HepG2 (cell line): ENCODE measurements around the gene SLC26A9. TPM values are rescaled to one million over a fixed set of nuclear protein-coding genes. Genes with fewer than 3 reads are reported as not detected.

Experiments
- DPF2 ChIP-seq: sonication (generic); formaldehyde crosslinking; IDR thresholded peaks from 2 replicates; pipeline ENCODE4 v1.4.0; 2020; ENCODE audit warnings: mild to moderate bottlenecking, low read depth, missing genetic modification reagents, borderline replicate concordance
- DZIP1 ChIP-seq: sonication (generic); formaldehyde crosslinking; IDR thresholded peaks from 2 replicates; pipeline ENCODE4 v1.5.0; 2020; ENCODE audit warnings: mild to moderate bottlenecking, missing genetic modification reagents
- HDAC1 ChIP-seq: sonication (generic); formaldehyde crosslinking; IDR thresholded peaks from 2 replicates; pipeline ENCODE4 v1.5.1; 2020; ENCODE audit warnings: mild to moderate bottlenecking, missing genetic modification reagents
- HOXD1 ChIP-seq: sonication (generic); formaldehyde crosslinking; IDR thresholded peaks from 2 replicates; pipeline ENCODE4 v1.5.0; 2020; ENCODE audit warnings: missing genetic modification reagents
- KLF16 ChIP-seq, 2 experiments: sonication (generic) in 1 of 2; formaldehyde crosslinking in 1 of 2; IDR thresholded peaks; 2 replicates each; pipeline versions ENCODE4 v1.6.1 to v1.8.0; 2016 to 2023; ENCODE audit warnings: missing genetic modification reagents in 2 of 2, missing compliant biosample characterization in 1 of 2
- MEF2D ChIP-seq: sonication (generic); formaldehyde crosslinking; IDR thresholded peaks from 2 replicates; pipeline ENCODE4 v1.5.1; 2020; ENCODE audit warnings: mild to moderate bottlenecking, missing genetic modification reagents
- MYC ChIP-seq: sonication (generic); formaldehyde crosslinking; IDR thresholded peaks from 2 replicates; pipeline ENCODE4 v1.9.0; 2021; ENCODE audit warnings: missing genetic modification reagents, borderline replicate concordance
- NR0B2 ChIP-seq: sonication (generic); formaldehyde crosslinking; IDR thresholded peaks from 2 replicates; pipeline ENCODE4 v1.4.0; 2020; ENCODE audit warnings: mild to moderate bottlenecking, missing genetic modification reagents
- PBX2 ChIP-seq: IDR thresholded peaks from 2 replicates; pipeline ENCODE4 v1.6.1; 2016; ENCODE audit warnings: control low read depth
- PCBP1 ChIP-seq: fragments of 200-400 bp; formaldehyde crosslinking; IDR thresholded peaks from 2 replicates; pipeline ENCODE4 v1.6.1; 2017; ENCODE audit warnings: mild to moderate bottlenecking, low read depth, low read length, borderline replicate concordance
- PREB ChIP-seq: sonication (generic); formaldehyde crosslinking; IDR thresholded peaks from 2 replicates; pipeline ENCODE4 v1.4.0; 2020; ENCODE audit warnings: missing genetic modification reagents
- SKIL ChIP-seq: sonication (generic); formaldehyde crosslinking; IDR thresholded peaks from 2 replicates; pipeline ENCODE4 v1.8.0; 2022; ENCODE audit warnings: missing genetic modification reagents, mild to moderate bottlenecking, moderate library complexity, borderline replicate concordance
- ZFX ChIP-seq: sonication (generic); formaldehyde crosslinking; IDR thresholded peaks from 2 replicates; pipeline ENCODE4 v1.4.0; 2020; ENCODE audit warnings: mild to moderate bottlenecking, low read depth, missing genetic modification reagents, moderate library complexity
- ZNF224 ChIP-seq: sonication (generic); formaldehyde crosslinking; IDR thresholded peaks from 2 replicates; pipeline ENCODE4 v1.5.0; 2020; ENCODE audit warnings: mild to moderate bottlenecking, missing genetic modification reagents
- ZNF253 ChIP-seq: sonication (generic); formaldehyde crosslinking; IDR thresholded peaks from 2 replicates; pipeline ENCODE4 v1.8.0; 2022; ENCODE audit warnings: mild to moderate bottlenecking, missing genetic modification reagents, borderline replicate concordance
- ZNF350 ChIP-seq: sonication (generic); formaldehyde crosslinking; IDR thresholded peaks from 2 replicates; pipeline ENCODE4 v1.4.0; 2020; ENCODE audit warnings: mild to moderate bottlenecking, low read depth, missing genetic modification reagents, borderline replicate concordance
- ZNF530 ChIP-seq: sonication (generic); formaldehyde crosslinking; IDR thresholded peaks from 2 replicates; pipeline ENCODE4 v1.5.0; 2020; ENCODE audit warnings: low read depth, mild to moderate bottlenecking, missing genetic modification reagents
- ZNF572 ChIP-seq: sonication (generic); formaldehyde crosslinking; IDR thresholded peaks from 2 replicates; pipeline ENCODE4 v1.5.1; 2020; ENCODE audit warnings: mild to moderate bottlenecking, missing genetic modification reagents
- ZNF670 ChIP-seq: sonication (generic); formaldehyde crosslinking; IDR thresholded peaks from 2 replicates; pipeline ENCODE4 v1.8.0; 2022; ENCODE audit warnings: mild to moderate bottlenecking, missing genetic modification reagents, borderline replicate concordance
- ZNF792 ChIP-seq: IDR thresholded peaks from 2 replicates; pipeline ENCODE4 v1.6.1; 2016
- polyA plus RNA-seq, 8 experiments: library from polyadenylated mRNA; depleted of rRNA in 3 of 8; stranded (reverse) in 7 of 8; unstranded in 1 of 8; fragments of >200 nt; fragmentation: Illumina TruSeq in 4 of 8; extraction: Trizol in 4 of 8; gene quantifications; 2 replicates each; pipeline versions ENCODE4 v1.2.1 to v1.2.3, GENCODE V29; 2011 to 2016; ENCODE audit warnings: low read depth in 4 of 8, missing spikeins in 1 of 8, mixed read lengths in 1 of 8; ENCODE audit not compliant: insufficient read depth in 1 of 8
- total RNA-seq, 5 experiments: library from RNA; depleted of rRNA; stranded (reverse); fragments of >200 nt; fragmentation: Illumina TruSeq; extraction: Trizol; gene quantifications; 2 replicates each; pipeline ENCODE4 v1.2.3, GENCODE V29; 2016; ENCODE audit warnings: low read depth in 1 of 5

Gene SLC26A9
- total and polyA plus RNA-seq, 2 of the 13 experiments (the other 11 are each of a cell fraction or from before 2014, with no cell fraction given), result 0.11 to 0.15 TPM

- no peak for TF ChIP-seq NR0B2
- peak; percentile 36; the same call in 1 of the 2 replicates for TF ChIP-seq ZNF350
- no peak for TF ChIP-seq SKIL (CRISPR knock-in tag)
- TF ChIP-seq ZNF792 (CRISPR knock-in tag), result 0 out of 2 replicates have a peak, but pooled peaks have one; percentile 15
- TF ChIP-seq PCBP1, result no peak
- TF ChIP-seq KLF16 (CRISPR knock-in tag; IDR thresholded peaks at IDR 0.05), result peak in 1 of 2 experiments; percentile 62; a peak in 1 of 4 replicates
- peak; percentile 70; the same call in 1 of the 2 replicates for TF ChIP-seq ZNF572 (CRISPR knock-in tag)
- TF ChIP-seq ZNF530, result no peak
- TF ChIP-seq ZNF670 (CRISPR knock-in tag), result peak; percentile 63; the same call in 1 of the 2 replicates
- TF ChIP-seq MEF2D (CRISPR knock-in tag), result peak; percentile 56; the same call in 1 of the 2 replicates
- peak; percentile 65 for TF ChIP-seq HDAC1
- 0 out of 2 replicates have a peak, but pooled peaks have one; percentile 46 for TF ChIP-seq HOXD1 (CRISPR knock-in tag)
- TF ChIP-seq DPF2 (CRISPR knock-in tag), result peak; percentile 41; the same call in 1 of the 2 replicates
- 0 out of 2 replicates have a peak, but pooled peaks have one; percentile 45 for TF ChIP-seq ZNF253 (CRISPR knock-in tag)
- 0 out of 2 replicates have a peak, but pooled peaks have one; percentile 16 for TF ChIP-seq MYC (CRISPR knock-in tag)
- no peak for TF ChIP-seq ZNF224
- TF ChIP-seq PREB (CRISPR knock-in tag), result no peak
- TF ChIP-seq ZFX (CRISPR knock-in tag), result peak; percentile 35; the same call in 1 of the 2 replicates
- TF ChIP-seq PBX2 (CRISPR knock-in tag), result peak; percentile 76
- no peak for TF ChIP-seq DZIP1 (CRISPR knock-in tag)
Observed at GRCh38 chr1:205983925-205984725, 40.9 kb upstream of the SLC26A9 start (continued).
